ENCODE data around the gene CNST.
"Not testable (repeated sequence)": the region's sequence is repeated elsewhere in the genome, so short reads cannot be mapped to it uniquely, and the experiment has no call there.

The CNST gene

GRCh38 chr1:246599315-246599714 lies 33.1 kb downstream of the CNST start:
- Histone ChIP-seq H3K79me2 (ENCODE audit: control insufficient read depth, insufficient read depth, low read length, unreplicated experiment) (peaks cover 44% of the 10 kb centered on the region), H2AFZ (ENCODE audit: low read length, unreplicated experiment) (no peak overlapping the region), H3K27me3 (ENCODE audit: insufficient read depth, low read length) (no peaks in the 10 kb centered on the region), H3K36me3 (ENCODE audit: insufficient read depth, low read length) (peaks cover 18% of the 10 kb centered on the region; the same call in 1 of the 2 replicates), H3K27ac (ENCODE audit: low read depth, low read length) (no peak overlapping the region), H3K4me3 (ENCODE audit: low read depth, low read length) (no peak overlapping the region), H3K4me1 (ENCODE audit: control insufficient read depth, insufficient read depth, low read length, unreplicated experiment) (peaks cover 15% of the 10 kb centered on the region)

GRCh38 chr1:246600579-246600978 lies 34.3 kb downstream of the CNST start:
- Histone ChIP-seq H3K4me3 (ENCODE audit: low read depth, low read length) (no peak overlapping the region), H2AFZ (ENCODE audit: low read length, unreplicated experiment) (no peak overlapping the region), H3K79me2 (ENCODE audit: control insufficient read depth, insufficient read depth, low read length, unreplicated experiment) (peaks cover 39% of the 10 kb centered on the region), H3K27me3 (ENCODE audit: insufficient read depth, low read length) (no peaks in the 10 kb centered on the region), H3K4me1 (ENCODE audit: control insufficient read depth, insufficient read depth, low read length, unreplicated experiment) (peaks cover 11% of the 10 kb centered on the region), H3K36me3 (ENCODE audit: insufficient read depth, low read length) (peaks cover 11% of the 10 kb centered on the region; the same call in 1 of the 2 replicates), H3K27ac (ENCODE audit: low read depth, low read length) (no peak overlapping the region)

GRCh38 chr1:246602194-246602593 lies 35.9 kb downstream of the CNST start:
- Histone ChIP-seq H3K36me3 (ENCODE audit: insufficient read depth, low read length) (peaks cover 6% of the 10 kb centered on the region; the same call in 1 of the 2 replicates), H3K27ac (ENCODE audit: low read depth, low read length) (no peak overlapping the region), H3K79me2 (ENCODE audit: control insufficient read depth, insufficient read depth, low read length, unreplicated experiment) (peaks cover 29% of the 10 kb centered on the region), H2AFZ (ENCODE audit: low read length, unreplicated experiment) (no peak overlapping the region), H3K4me3 (ENCODE audit: low read depth, low read length) (no peak overlapping the region), H3K4me1 (ENCODE audit: control insufficient read depth, insufficient read depth, low read length, unreplicated experiment) (peaks cover 5% of the 10 kb centered on the region), H3K27me3 (ENCODE audit: insufficient read depth, low read length) (no peaks in the 10 kb centered on the region)

GRCh38 chr1:246605231-246605630 lies 39.0 kb downstream of the CNST start:
- peaks cover 14% of the 10 kb centered on the region for H3K4me1 ChIP-seq (ENCODE audit: control insufficient read depth, insufficient read depth, low read length, unreplicated experiment)
- not testable (repeated sequence) for H3K27me3 ChIP-seq (ENCODE audit: insufficient read depth, low read length); H3K4me3 ChIP-seq (ENCODE audit: low read depth, low read length); H3K27ac ChIP-seq (ENCODE audit: low read depth, low read length); H3K36me3 ChIP-seq (ENCODE audit: insufficient read depth, low read length); H2AFZ ChIP-seq (ENCODE audit: low read length, unreplicated experiment)
- H3K79me2 ChIP-seq (ENCODE audit: control insufficient read depth, insufficient read depth, low read length, unreplicated experiment), result peaks cover 34% of the 10 kb centered on the region

- Histone ChIP-seq H3K79me2 (ENCODE audit: control insufficient read depth, insufficient read depth, low read length, unreplicated experiment) (peaks cover 35% of the 10 kb centered on the region), H3K27me3 (ENCODE audit: insufficient read depth, low read length) (no peaks in the 10 kb centered on the region), H3K27ac (ENCODE audit: low read depth, low read length) (no peak overlapping the region), H2AFZ (ENCODE audit: low read length, unreplicated experiment) (no peak overlapping the region), H3K4me3 (ENCODE audit: low read depth, low read length) (no peak overlapping the region), H3K36me3 (ENCODE audit: insufficient read depth, low read length) (peaks cover 6% of the 10 kb centered on the region; the same call in 1 of the 2 replicates), H3K4me1 (ENCODE audit: control insufficient read depth, insufficient read depth, low read length, unreplicated experiment) (peaks cover 14% of the 10 kb centered on the region)
These were observed 41.2 kb downstream of the CNST start for GRCh38 chr1:246607462-246607861.

GRCh38 chr1:246608616-246609376 lies 42.5 kb downstream of the CNST start:
- Histone ChIP-seq H2AFZ (ENCODE audit: low read length, unreplicated experiment) (no peak overlapping the region), H3K36me3 (ENCODE audit: insufficient read depth, low read length) (peaks cover under 1% of the 10 kb centered on the region; the same call in 1 of the 2 replicates), H3K4me1 (ENCODE audit: control insufficient read depth, insufficient read depth, low read length, unreplicated experiment) (peaks cover 14% of the 10 kb centered on the region), H3K27ac (ENCODE audit: low read depth, low read length) (peak overlapping the region; percentile 78), H3K27me3 (ENCODE audit: insufficient read depth, low read length) (no peaks in the 10 kb centered on the region), H3K4me3 (ENCODE audit: low read depth, low read length) (peak overlapping the region; percentile 3; the same call in 1 of the 2 replicates), H3K79me2 (ENCODE audit: control insufficient read depth, insufficient read depth, low read length, unreplicated experiment) (peaks cover 34% of the 10 kb centered on the region)

- Histone ChIP-seq H3K79me2 (ENCODE audit: control insufficient read depth, insufficient read depth, low read length, unreplicated experiment) (peaks cover 30% of the 10 kb centered on the region), H3K27ac (ENCODE audit: low read depth, low read length) (peak overlapping the region; percentile 78), H3K4me3 (ENCODE audit: low read depth, low read length) (no peak overlapping the region), H3K27me3 (ENCODE audit: insufficient read depth, low read length) (no peaks in the 10 kb centered on the region), H3K36me3 (ENCODE audit: insufficient read depth, low read length) (no peaks in the 10 kb centered on the region; the same call in 1 of the 2 replicates), H2AFZ (ENCODE audit: low read length, unreplicated experiment) (no peak overlapping the region), H3K4me1 (ENCODE audit: control insufficient read depth, insufficient read depth, low read length, unreplicated experiment) (peaks cover 14% of the 10 kb centered on the region)
These were observed 43.4 kb downstream of the CNST start for GRCh38 chr1:246609632-246610031.

GRCh38 chr1:246613096-246613758 lies 47.0 kb downstream of the CNST start:
- Histone ChIP-seq H3K27me3 (ENCODE audit: insufficient read depth, low read length) (no peaks in the 10 kb centered on the region), H3K4me3 (ENCODE audit: low read depth, low read length) (no peak overlapping the region), H3K79me2 (ENCODE audit: control insufficient read depth, insufficient read depth, low read length, unreplicated experiment) (peaks cover 26% of the 10 kb centered on the region), H3K36me3 (ENCODE audit: insufficient read depth, low read length) (no peaks in the 10 kb centered on the region), H2AFZ (ENCODE audit: low read length, unreplicated experiment) (no peak overlapping the region), H3K27ac (ENCODE audit: low read depth, low read length) (no peak overlapping the region), H3K4me1 (ENCODE audit: control insufficient read depth, insufficient read depth, low read length, unreplicated experiment) (peaks cover 32% of the 10 kb centered on the region)

GRCh38 chr1:246617156-246617555 lies 50.9 kb downstream of the CNST start:
- peaks cover 10% of the 10 kb centered on the region for H3K79me2 ChIP-seq (ENCODE audit: control insufficient read depth, insufficient read depth, low read length, unreplicated experiment)
- H2AFZ ChIP-seq (ENCODE audit: low read length, unreplicated experiment), result no peak overlapping the region
- no peaks in the 10 kb centered on the region for H3K27me3 ChIP-seq (ENCODE audit: insufficient read depth, low read length)
- H3K4me1 ChIP-seq (ENCODE audit: control insufficient read depth, insufficient read depth, low read length, unreplicated experiment), result peaks cover 19% of the 10 kb centered on the region
- no peak overlapping the region for H3K4me3 ChIP-seq (ENCODE audit: low read depth, low read length)
- H3K36me3 ChIP-seq (ENCODE audit: insufficient read depth, low read length), result no peaks in the 10 kb centered on the region
- H3K27ac ChIP-seq (ENCODE audit: low read depth, low read length), result no peak overlapping the region

GRCh38 chr1:246617768-246618167 lies 51.5 kb downstream of the CNST start:
- no peaks in the 10 kb centered on the region for H3K27me3 ChIP-seq (ENCODE audit: insufficient read depth, low read length)
- H3K36me3 ChIP-seq (ENCODE audit: insufficient read depth, low read length), result no peaks in the 10 kb centered on the region
- no peak overlapping the region for H3K4me3 ChIP-seq (ENCODE audit: low read depth, low read length)
- H2AFZ ChIP-seq (ENCODE audit: low read length, unreplicated experiment), result no peak overlapping the region
- H3K4me1 ChIP-seq (ENCODE audit: control insufficient read depth, insufficient read depth, low read length, unreplicated experiment), result peaks cover 19% of the 10 kb centered on the region
- no peak overlapping the region for H3K27ac ChIP-seq (ENCODE audit: low read depth, low read length)
- H3K79me2 ChIP-seq (ENCODE audit: control insufficient read depth, insufficient read depth, low read length, unreplicated experiment), result peaks cover 10% of the 10 kb centered on the region
